Body of pancreas (tissue), 4 donors: ENCODE data around the gene ANKRA2. TPM values are rescaled to one million over a fixed set of nuclear protein-coding genes. Genes with fewer than 3 reads are reported as not detected.

Experiments used
- ATAC-seq: fragments of 150-250 bp; one replicate; pipeline ENCODE4 v1.9.1; 2016
- DNase-seq, 4 donors: peaks; one replicate each; pipeline ENCODE4 v3.0.0-alpha.2; 2019
- H3K27ac ChIP-seq, 4 donors: fragments of 200-600 bp; sonication (generic); 1 replicate in 3 of 4; 2 replicates in 1 of 4; pipeline versions ENCODE4 v1.5.1 to v1.6.1; 2016 to 2019; ENCODE audit warnings: mild to moderate bottlenecking in 1 of 4, mixed read lengths in 1 of 4, moderate library complexity in 1 of 4
- H3K27me3 ChIP-seq, 2 donors: fragments of 200-600 bp; sonication (generic); one replicate each; pipeline ENCODE4 v1.6.0; 2016; ENCODE audit warnings: mild to moderate bottlenecking in 1 of 2
- H3K36me3 ChIP-seq, 2 donors: fragments of 200-600 bp; sonication (generic); replicated peaks in 1 of 2; 2 replicates each; pipeline ENCODE4 v1.5.1; 2016; ENCODE audit warnings: low read depth in 2 of 2; ENCODE audit not compliant: insufficient read depth in 1 of 2
- H3K4me1 ChIP-seq: fragments of 200-600 bp; sonication (generic); one replicate; pipeline ENCODE4 v1.6.0; 2016
- H3K4me3 ChIP-seq, 2 donors: fragments of 200-600 bp; sonication (generic); 1 replicate in 1 of 2; 2 replicates in 1 of 2; pipeline ENCODE4 v1.5.1; 2016 to 2019
- H3K9me3 ChIP-seq, 3 donors: fragments of 200-600 bp; sonication (generic); 1 replicate in 2 of 3; 2 replicates in 1 of 3; pipeline ENCODE4 v1.5.1; 2016
- POLR2A ChIP-seq, 3 donors: fragments of 450-650 bp; IDR thresholded peaks; one replicate each; pipeline ENCODE4 v1.6.1; 2016; ENCODE audit warnings: antibody characterized with exemption in 3 of 3, mild to moderate bottlenecking in 2 of 3
- WGBS, 2 donors: methylation state at CpG; one replicate each; pipeline ENCODE4 v1.1.5; 2017; 5-methylcytosine and 5-hydroxymethylcytosine counted together
- intact Hi-C: fragments of 100-400 bp; cut with DNase I; formaldehyde crosslinking; loops from one replicate; pipeline ENCODE4 v1.15.1; 2023
- total RNA-seq, 2 donors: library from RNA; depleted of rRNA; stranded (reverse); fragments of >200 nt; gene quantifications; one replicate each; pipeline ENCODE4 v1.1.0, GENCODE V29; 2016
- TF ChIP-seq, protein P1 (sequence below), 7 experiments: fragments of 450-650 bp in 4 of 7; fragments of 200-600 bp in 3 of 7; sonication (generic) in 3 of 7; IDR thresholded peaks; one replicate each; pipeline ENCODE4 v1.5.1; 2016 to 2019; ENCODE audit warnings: antibody characterized with exemption in 7 of 7

The ANKRA2 gene
- total RNA-seq, 2 donors from 2014 or later = 5.9 to 12.7 TPM

DNA sequence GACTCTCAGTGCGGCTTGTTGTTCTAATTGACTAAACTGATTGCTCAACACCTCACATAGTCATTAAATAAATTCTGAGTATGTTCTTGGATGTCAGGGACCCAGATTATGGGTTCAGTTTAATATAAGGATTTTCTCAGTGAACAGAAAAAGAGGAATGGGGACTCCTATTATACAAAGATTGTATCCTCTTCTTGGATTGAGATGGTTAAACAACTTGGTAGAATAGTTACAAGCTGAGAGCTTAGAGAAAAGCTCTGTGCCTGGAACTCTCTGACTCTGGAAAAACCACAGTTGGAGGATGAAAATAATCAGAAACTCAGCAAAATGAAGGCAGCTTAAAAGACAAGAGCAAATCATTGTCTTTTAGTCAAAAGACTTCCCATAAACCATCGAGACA, 30.5 kb downstream of the ANKRA2 start:
- no peaks in the 10 kb centered on the region for H3K4me1 ChIP-seq
- no peaks in the 10 kb centered on the region for H3K27me3 ChIP-seq
- intact Hi-C loops = no loop called here
- WGBS, 2 donors = 81 to 88% methylated on average over 2 of the region's 2 CpGs
- no peaks in the 10 kb centered on the region for H3K9me3 ChIP-seq
- ATAC-seq (no peak), DNase-seq (no peak)
- H3K36me3 ChIP-seq = no peaks in the 10 kb centered on the region
- no peak for TF ChIP-seq POLR2A (IDR thresholded peaks at IDR 0.05)
- TF ChIP-seq, protein P1, sequence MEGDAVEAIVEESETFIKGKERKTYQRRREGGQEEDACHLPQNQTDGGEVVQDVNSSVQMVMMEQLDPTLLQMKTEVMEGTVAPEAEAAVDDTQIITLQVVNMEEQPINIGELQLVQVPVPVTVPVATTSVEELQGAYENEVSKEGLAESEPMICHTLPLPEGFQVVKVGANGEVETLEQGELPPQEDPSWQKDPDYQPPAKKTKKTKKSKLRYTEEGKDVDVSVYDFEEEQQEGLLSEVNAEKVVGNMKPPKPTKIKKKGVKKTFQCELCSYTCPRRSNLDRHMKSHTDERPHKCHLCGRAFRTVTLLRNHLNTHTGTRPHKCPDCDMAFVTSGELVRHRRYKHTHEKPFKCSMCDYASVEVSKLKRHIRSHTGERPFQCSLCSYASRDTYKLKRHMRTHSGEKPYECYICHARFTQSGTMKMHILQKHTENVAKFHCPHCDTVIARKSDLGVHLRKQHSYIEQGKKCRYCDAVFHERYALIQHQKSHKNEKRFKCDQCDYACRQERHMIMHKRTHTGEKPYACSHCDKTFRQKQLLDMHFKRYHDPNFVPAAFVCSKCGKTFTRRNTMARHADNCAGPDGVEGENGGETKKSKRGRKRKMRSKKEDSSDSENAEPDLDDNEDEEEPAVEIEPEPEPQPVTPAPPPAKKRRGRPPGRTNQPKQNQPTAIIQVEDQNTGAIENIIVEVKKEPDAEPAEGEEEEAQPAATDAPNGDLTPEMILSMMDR (IDR thresholded peaks at IDR 0.05) = no peak
- no peak overlapping the region for H3K27ac ChIP-seq
- H3K4me3 ChIP-seq = no peak overlapping the region

DNA sequence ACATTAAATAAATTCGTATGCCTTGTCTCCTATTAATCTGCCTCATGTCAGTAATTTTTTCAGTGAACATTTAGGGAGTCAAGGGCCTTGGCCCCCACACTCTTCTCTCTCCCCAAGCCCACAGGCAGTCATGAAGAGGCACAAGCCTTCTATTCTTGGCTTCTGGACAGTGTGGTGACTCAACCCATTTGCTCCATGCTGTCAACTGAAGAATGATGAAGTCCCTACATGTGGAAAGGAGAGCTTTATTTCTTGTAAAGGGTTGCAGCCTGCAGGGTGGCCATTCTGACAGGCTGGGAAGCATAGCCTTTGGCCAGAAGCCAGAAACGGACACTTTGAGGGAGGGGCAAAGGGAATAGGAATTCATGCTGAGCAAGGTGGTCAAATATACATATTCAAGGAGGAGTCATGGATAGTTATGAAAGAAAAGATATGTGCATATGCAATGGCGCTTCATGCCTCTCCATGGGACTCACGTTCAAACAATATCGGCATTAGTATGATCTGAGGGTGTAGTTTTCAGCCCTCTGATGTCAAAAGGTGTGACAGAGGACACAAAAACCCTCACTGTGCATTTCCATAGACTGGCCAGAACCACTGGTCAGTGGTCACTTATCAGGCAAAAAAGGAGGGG, 31.3 kb downstream of the ANKRA2 start:
- 69 to 75% methylated on average over 5 of the region's 5 CpGs for WGBS, 2 donors
- intact Hi-C loops = no loop called here
- DNase-seq (no peak), ATAC-seq (no peak)
- Histone ChIP-seq H3K4me3 (no peak overlapping the region), H3K9me3 (no peaks in the 10 kb centered on the region), H3K27ac (no peak overlapping the region), H3K4me1 (no peaks in the 10 kb centered on the region), H3K27me3 (no peaks in the 10 kb centered on the region), H3K36me3 (no peaks in the 10 kb centered on the region)
- TF ChIP-seq POLR2A (IDR thresholded peaks at IDR 0.05) = no peak
- TF ChIP-seq, protein P1 (IDR thresholded peaks at IDR 0.05) = no peak

DNA sequence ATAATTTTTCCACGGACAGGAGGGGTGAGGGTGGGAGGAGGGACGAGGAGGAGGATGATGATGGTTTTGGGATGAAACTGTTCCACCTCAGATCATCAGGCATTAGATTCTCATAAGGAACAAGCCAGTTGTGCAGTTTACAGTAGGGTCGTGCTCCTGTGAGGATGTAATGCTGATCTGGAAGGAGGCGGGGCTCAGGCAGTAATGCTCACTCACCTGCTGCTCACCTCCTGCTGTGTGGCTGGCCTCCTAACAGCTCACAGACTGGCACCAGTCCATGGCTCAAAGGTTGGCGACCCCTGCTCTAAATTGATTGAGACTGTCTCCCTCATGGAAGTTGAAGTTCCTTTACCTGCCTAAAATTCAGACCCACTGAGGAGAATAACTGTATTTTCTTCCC, 33.2 kb downstream of the ANKRA2 start:
- intact Hi-C loops = no loop called here
- no peaks in the 10 kb centered on the region for H3K36me3 ChIP-seq
- 55 to 70% methylated on average over 5 of the region's 5 CpGs for WGBS, 2 donors
- no peaks in the 10 kb centered on the region for H3K27me3 ChIP-seq
- ATAC-seq (no peak), DNase-seq (no peak)
- TF ChIP-seq, protein P1 (IDR thresholded peaks at IDR 0.05) = no peak
- TF ChIP-seq POLR2A (IDR thresholded peaks at IDR 0.05) = no peak
- H3K4me3 ChIP-seq = no peak overlapping the region
- no peaks in the 10 kb centered on the region for H3K9me3 ChIP-seq
- no peak overlapping the region for H3K27ac ChIP-seq
- no peaks in the 10 kb centered on the region for H3K4me1 ChIP-seq

DNA sequence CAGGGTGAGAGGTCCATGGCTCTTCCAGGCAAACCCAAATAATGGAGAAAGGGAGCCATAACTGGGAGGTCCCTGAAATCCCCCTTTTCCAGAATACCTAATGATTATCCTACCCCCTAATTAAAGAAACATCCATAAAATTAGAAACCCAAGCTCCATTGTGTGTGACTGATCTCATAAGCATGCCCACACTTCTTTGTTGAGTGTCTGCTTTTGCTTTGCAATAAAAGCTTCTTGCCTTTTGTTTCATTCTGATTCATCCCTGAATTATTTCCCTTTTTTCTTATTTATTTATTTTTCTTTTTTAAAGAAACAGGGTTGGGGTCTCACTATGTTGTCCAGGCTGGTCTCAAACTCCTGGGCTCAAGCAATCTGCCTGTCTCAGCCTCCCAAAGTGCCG, 34.1 kb downstream of the ANKRA2 start:
- H3K36me3 ChIP-seq = no peaks in the 10 kb centered on the region
- TF ChIP-seq POLR2A (IDR thresholded peaks at IDR 0.05) = no peak
- TF ChIP-seq, protein P1 (IDR thresholded peaks at IDR 0.05) = no peak
- H3K27ac ChIP-seq = no peak overlapping the region
- H3K4me1 ChIP-seq = no peaks in the 10 kb centered on the region
- ATAC-seq (no peak), DNase-seq (no peak)
- H3K27me3 ChIP-seq = no peaks in the 10 kb centered on the region
- intact Hi-C loops = no loop called here
- no peak overlapping the region for H3K4me3 ChIP-seq
- 21 to 38% methylated on average over 1 of the region's 1 CpG for WGBS, 2 donors
- no peaks in the 10 kb centered on the region for H3K9me3 ChIP-seq

DNA sequence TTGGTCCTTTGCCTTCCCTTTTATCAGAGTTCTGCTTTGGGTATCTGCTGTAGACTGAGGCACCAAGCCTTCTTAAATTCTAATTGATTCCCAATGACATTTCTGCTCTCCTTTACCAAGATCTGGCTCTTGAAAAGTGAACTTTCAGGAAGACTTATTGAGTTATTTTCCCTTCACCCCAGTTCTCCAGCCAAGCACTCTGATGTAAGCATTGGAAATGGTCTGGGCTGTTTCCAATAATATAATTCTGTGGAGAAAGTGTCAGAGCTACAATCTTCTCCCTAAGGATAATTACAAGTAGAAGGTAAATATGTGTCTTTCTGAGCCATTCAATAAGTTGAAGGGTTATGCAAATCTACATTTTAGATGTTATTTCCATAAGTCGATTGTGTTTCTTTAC, 36.4 kb downstream of the ANKRA2 start:
- intact Hi-C loops = no loop called here
- Histone ChIP-seq H3K36me3 (no peaks in the 10 kb centered on the region), H3K9me3 (no peaks in the 10 kb centered on the region), H3K27ac (no peak overlapping the region), H3K27me3 (no peaks in the 10 kb centered on the region), H3K4me1 (no peaks in the 10 kb centered on the region), H3K4me3 (no peak overlapping the region)
- no peak for DNase-seq
- TF ChIP-seq POLR2A (IDR thresholded peaks at IDR 0.05) = no peak
- TF ChIP-seq, protein P1 (IDR thresholded peaks at IDR 0.05) = no peak
- WGBS, 2 donors = 52 to 61% methylated on average over 1 of the region's 1 CpG
- no peak for ATAC-seq
